Vagina (tissue), 2 donors: Measurements from ENCODE around the gene TNNT1. TPM values are rescaled to one million over a fixed set of nuclear protein-coding genes. Genes with fewer than 3 reads are reported as not detected.

ENCODE experiments used
- DNase-seq, 2 donors: peaks; one replicate each; pipeline ENCODE4 v3.0.0-alpha.2; 2017; ENCODE audit errors: extremely low spot score in 2 of 2
- H3K27ac ChIP-seq: fragments of 200-600 bp; sonication (generic); one replicate; pipeline ENCODE4 v1.5.1; 2019
- H3K27me3 ChIP-seq: fragments of 200-600 bp; sonication (generic); one replicate; pipeline ENCODE4 v1.5.1; 2019
- H3K36me3 ChIP-seq, 2 donors: fragments of 200-600 bp; sonication (generic); one replicate each; pipeline ENCODE4 v1.5.1; 2017 to 2019
- H3K4me1 ChIP-seq: fragments of 200-600 bp; sonication (generic); one replicate; pipeline ENCODE4 v1.5.1; 2019
- H3K4me3 ChIP-seq, 2 donors: fragments of 200-600 bp; sonication (generic); 1 replicate in 1 of 2; 2 replicates in 1 of 2; pipeline ENCODE4 v1.5.1; 2016 to 2019
- H3K9me3 ChIP-seq: fragments of 200-600 bp; sonication (generic); one replicate; pipeline ENCODE4 v1.5.1; 2019
- CTCF ChIP-seq, 3 experiments: fragments of 450-650 bp in 2 of 3; fragments of 200-600 bp in 1 of 3; sonication (generic) in 1 of 3; IDR thresholded peaks; one replicate each; pipeline ENCODE4 v1.5.1; 2017 to 2019; ENCODE audit warnings: antibody characterized with exemption in 3 of 3, mild to moderate bottlenecking in 2 of 3, moderate library complexity in 2 of 3
- POLR2A ChIP-seq, 2 donors: fragments of 450-650 bp; IDR thresholded peaks; one replicate each; pipeline ENCODE4 v1.6.1; 2017; ENCODE audit warnings: antibody characterized with exemption in 2 of 2, mild to moderate bottlenecking in 2 of 2, moderate library complexity in 2 of 2
- POLR2AphosphoS5 ChIP-seq, 2 donors: sonication (generic); formaldehyde crosslinking; IDR thresholded peaks; one replicate each; pipeline ENCODE4 v1.9.0; 2017; ENCODE audit warnings: antibody characterized with exemption in 2 of 2, mild to moderate bottlenecking in 2 of 2, low read depth in 1 of 2; ENCODE audit not compliant: insufficient read depth in 1 of 2
- intact Hi-C: fragments of 100-400 bp; cut with DNase I; formaldehyde crosslinking; loops from one replicate; pipeline ENCODE4 v1.15.1; 2023
- total RNA-seq: library from RNA; depleted of rRNA; stranded (reverse); fragments of >200 nt; gene quantifications from one replicate; pipeline ENCODE4 v1.2.3, GENCODE V29; 2016

TNNT1 gene
- total RNA-seq, 1 donor from 2014 or later = 9.1 TPM

DNA sequence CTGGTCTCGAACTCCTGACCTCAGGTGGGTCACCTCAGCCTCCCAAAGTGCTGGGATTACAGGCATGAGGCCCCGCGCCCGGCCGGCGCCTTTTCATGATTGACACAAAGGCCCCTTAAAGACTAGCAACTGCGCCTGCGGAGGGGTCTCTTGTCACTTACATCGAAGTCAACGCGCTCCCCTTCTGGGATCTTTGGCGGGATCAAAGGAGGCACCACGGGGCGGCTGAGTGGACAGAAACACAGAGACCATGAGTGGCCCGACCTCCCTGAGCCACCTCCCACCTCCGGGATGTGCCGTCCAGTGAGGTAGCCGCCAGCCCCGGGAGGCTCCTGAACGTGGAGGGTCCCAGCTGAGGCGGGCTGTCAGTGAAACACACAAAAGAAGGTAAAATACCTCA lies 7.3 kb downstream of the TNNT1 start:
- Histone ChIP-seq H3K9me3 (no peaks in the 10 kb centered on the region), H3K4me1 (peaks cover 9% of the 10 kb centered on the region), H3K4me3 (no peak overlapping the region), H3K27ac (no peak overlapping the region), H3K27me3 (peaks cover 4% of the 10 kb centered on the region), H3K36me3 (no peaks in the 10 kb centered on the region)
- intact Hi-C loops = loop anchor here (10.0 kb wide), 2 partner anchors 273 to 363 kb away; no protein-coding TSS in a partner anchor
- TF ChIP-seq POLR2AphosphoS5 (IDR thresholded peaks at IDR 0.05; ENCODE audit: insufficient read depth in 1 of 2, low read depth in 1 of 2) = no peak
- TF ChIP-seq POLR2A (IDR thresholded peaks at IDR 0.05) = no peak
- no peak for TF ChIP-seq CTCF (IDR thresholded peaks at IDR 0.05)
- DNase-seq = no peak

DNA sequence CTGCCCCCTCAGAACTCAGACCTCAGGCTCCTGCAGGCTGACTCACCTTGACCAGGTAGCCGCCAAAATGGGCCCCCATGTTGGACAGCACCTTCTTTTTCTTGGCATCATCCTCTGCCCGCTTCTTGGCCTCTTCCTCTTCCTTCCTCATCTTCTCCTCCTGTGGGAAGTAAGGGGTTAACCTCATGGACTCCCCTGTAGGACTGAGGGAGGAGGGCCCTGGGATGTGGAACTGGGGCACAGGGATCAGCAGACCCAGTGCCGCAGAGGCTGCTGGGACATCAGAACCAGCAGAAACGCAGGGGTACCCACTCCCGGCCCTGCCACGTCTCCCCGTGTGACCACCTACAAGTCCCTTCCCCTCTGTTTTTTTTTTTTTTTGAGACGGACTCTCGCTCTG lies 11.1 kb downstream of the TNNT1 start:
- TF ChIP-seq POLR2AphosphoS5 (IDR thresholded peaks at IDR 0.05; ENCODE audit: insufficient read depth in 1 of 2, low read depth in 1 of 2) = no peak
- no peak for TF ChIP-seq POLR2A (IDR thresholded peaks at IDR 0.05)
- TF ChIP-seq CTCF (IDR thresholded peaks at IDR 0.05) = no peak
- Histone ChIP-seq H3K9me3 (no peaks in the 10 kb centered on the region), H3K36me3 (no peaks in the 10 kb centered on the region), H3K4me3 (no peak overlapping the region), H3K27me3 (no peaks in the 10 kb centered on the region), H3K27ac (no peak overlapping the region), H3K4me1 (no peaks in the 10 kb centered on the region)
- DNase-seq = no peak
- intact Hi-C loops = no loop called here

DNA sequence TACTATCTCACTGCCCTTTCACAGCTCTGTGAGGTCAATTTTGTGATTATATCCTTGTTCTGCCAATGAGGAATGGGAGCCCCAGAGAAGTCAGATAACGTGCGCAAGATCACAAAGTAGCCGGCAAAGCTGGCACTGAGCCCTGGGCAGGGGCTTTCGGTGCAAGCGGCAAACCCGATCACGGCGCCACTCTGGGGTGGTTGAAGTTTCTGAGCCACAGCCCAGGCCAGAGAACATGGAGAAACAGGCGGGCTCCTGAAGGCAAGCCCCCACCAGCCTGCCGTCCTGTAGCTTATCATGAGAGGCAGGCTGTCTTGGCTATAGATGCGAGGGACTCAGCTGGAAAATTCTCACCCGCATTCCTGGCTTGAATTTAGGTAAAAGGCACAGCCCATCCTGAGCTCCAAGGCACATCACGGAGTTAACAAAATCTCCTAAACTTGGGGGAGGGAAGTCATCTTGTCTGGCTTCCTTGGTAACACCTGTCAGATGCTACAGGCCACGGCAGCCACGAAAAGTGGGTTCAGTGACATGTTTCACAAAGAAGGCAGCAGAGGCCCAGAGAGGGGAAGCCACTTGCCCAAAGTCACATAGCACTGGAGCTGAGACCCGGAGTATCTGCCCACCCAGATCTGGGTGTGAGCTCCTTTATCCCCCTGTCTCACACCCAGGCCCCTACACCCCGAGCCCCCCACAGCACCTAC lies 12.5 kb downstream of the TNNT1 start:
- intact Hi-C loops = no loop called here
- no peak for TF ChIP-seq CTCF (IDR thresholded peaks at IDR 0.05)
- TF ChIP-seq POLR2A (IDR thresholded peaks at IDR 0.05) = no peak
- TF ChIP-seq POLR2AphosphoS5 (IDR thresholded peaks at IDR 0.05; ENCODE audit: insufficient read depth in 1 of 2, low read depth in 1 of 2) = no peak
- Histone ChIP-seq H3K27ac (no peak overlapping the region), H3K9me3 (no peaks in the 10 kb centered on the region), H3K27me3 (no peaks in the 10 kb centered on the region), H3K36me3 (no peaks in the 10 kb centered on the region), H3K4me1 (no peaks in the 10 kb centered on the region), H3K4me3 (no peak overlapping the region)
- no peak for DNase-seq

DNA sequence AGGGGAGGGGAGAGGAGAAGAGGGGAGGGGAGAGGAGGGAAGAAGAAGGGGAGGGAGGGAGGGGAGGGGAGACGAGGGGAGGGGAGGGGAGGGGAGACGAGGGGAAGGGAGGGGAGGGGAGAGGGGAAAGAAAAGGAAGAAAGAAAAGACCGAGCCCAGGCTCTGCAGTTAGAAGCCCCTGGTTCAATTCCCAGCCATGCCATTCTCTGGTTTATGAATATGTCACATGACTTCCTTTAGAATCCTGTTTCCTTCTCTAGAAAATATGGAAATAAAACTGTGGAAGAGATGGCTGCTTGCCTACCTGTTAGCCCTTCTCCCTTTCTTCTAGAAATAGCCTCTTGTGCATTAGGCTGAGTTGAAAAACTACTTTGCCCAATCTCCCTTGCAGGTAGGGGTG lies 14.3 kb downstream of the TNNT1 start:
- Histone ChIP-seq H3K4me1 (no peaks in the 10 kb centered on the region), H3K9me3 (no peaks in the 10 kb centered on the region), H3K27me3 (no peaks in the 10 kb centered on the region), H3K27ac (no peak overlapping the region), H3K4me3 (no peak overlapping the region), H3K36me3 (no peaks in the 10 kb centered on the region)
- TF ChIP-seq POLR2AphosphoS5 (IDR thresholded peaks at IDR 0.05; ENCODE audit: insufficient read depth in 1 of 2, low read depth in 1 of 2) = no peak
- no peak for TF ChIP-seq POLR2A (IDR thresholded peaks at IDR 0.05)
- TF ChIP-seq CTCF (IDR thresholded peaks at IDR 0.05) = no peak
- intact Hi-C loops = no loop called here
- no peak for DNase-seq

DNA sequence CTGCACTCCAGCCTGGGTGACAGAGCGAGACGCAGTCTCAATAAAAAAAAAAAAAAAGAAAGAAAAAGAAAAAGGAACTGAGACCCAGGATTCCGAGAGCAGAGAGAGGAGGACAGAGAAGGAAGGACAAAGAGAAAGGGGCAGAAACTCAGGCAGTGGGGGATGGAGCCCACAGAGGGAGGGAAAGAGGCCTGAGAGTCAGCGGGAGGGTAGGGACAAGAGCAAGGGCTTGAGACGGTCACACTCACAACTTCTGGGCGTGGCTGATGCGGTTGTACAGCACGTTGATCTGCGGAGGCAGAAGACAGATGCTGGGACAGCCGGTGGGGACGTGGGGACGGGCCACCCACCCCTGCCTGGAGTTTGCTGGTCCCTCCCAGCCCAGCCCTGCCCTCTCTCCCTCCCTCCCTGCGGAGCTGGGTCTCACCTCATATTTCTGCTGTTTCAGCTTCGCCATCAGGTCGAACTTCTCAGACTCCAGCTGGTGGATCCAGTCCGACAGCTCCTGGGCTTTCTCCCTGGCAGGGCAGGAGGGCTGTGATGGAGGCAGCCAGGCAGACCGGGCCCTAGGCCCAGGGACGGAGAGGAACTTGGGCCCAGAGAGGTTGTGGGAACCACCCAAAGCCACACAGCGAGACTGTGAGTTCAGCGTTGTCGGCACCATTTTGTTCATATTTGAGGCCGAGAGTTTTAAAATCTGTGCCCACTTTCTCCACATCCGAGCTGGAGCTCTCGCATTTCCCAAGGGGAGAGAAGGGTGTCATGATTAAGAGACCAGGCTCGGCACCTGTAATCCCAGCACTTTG lies 15.2 kb downstream of the TNNT1 start:
- no peaks in the 10 kb centered on the region for H3K9me3 ChIP-seq
- no peak for DNase-seq
- H3K27me3 ChIP-seq = no peaks in the 10 kb centered on the region
- H3K36me3 ChIP-seq = no peaks in the 10 kb centered on the region
- intact Hi-C loops = no loop called here
- no peaks in the 10 kb centered on the region for H3K4me1 ChIP-seq
- TF ChIP-seq POLR2A (IDR thresholded peaks at IDR 0.05) (no peak), CTCF (IDR thresholded peaks at IDR 0.05) (no peak), POLR2AphosphoS5 (IDR thresholded peaks at IDR 0.05; ENCODE audit: insufficient read depth in 1 of 2, low read depth in 1 of 2) (no peak)
- no peak overlapping the region for H3K27ac ChIP-seq
- no peak overlapping the region for H3K4me3 ChIP-seq
